GM12878 (cell line): Measurements from ENCODE around the gene COTL1. TPM values are rescaled to one million over a fixed set of nuclear protein-coding genes. Genes with fewer than 3 reads are reported as not detected.

Experiments
- ATF2 ChIP-seq: IDR thresholded peaks from 2 replicates; pipeline ENCODE4 v1.6.1; 2012; ENCODE audit warnings: low read length, inconsistent platforms
- BCL3 ChIP-seq: IDR thresholded peaks from 2 replicates; pipeline ENCODE4 v1.6.1; 2011; ENCODE audit warnings: borderline replicate concordance, low read depth, mild to moderate bottlenecking, moderate library complexity, low read length; ENCODE audit not compliant: insufficient read depth, poor library complexity, severe bottlenecking
- BHLHE40 ChIP-seq, 2 experiments: fragments of 450-650 bp in 1 of 2; IDR thresholded peaks; 2 replicates each; pipeline ENCODE4 v1.6.1; 2011 to 2017; ENCODE audit warnings: low read depth in 2 of 2, borderline replicate concordance in 1 of 2, improper control_type of control experiment in 1 of 2, low read length in 1 of 2, mild to moderate bottlenecking in 1 of 2
- E2F4 ChIP-seq: IDR thresholded peaks from 2 replicates; pipeline ENCODE4 v1.6.1; 2012; ENCODE audit warnings: low read depth, low read length, improper control_type of control experiment
- EP300 ChIP-seq, 2 experiments: fragments of 150-350 bp in 1 of 2; IDR thresholded peaks; 2 replicates each; pipeline ENCODE4 v1.6.1; 2011 to 2012; ENCODE audit warnings: low read depth in 2 of 2, low read length in 2 of 2, borderline replicate concordance in 1 of 2, improper control_type of control experiment in 1 of 2, inconsistent platforms in 1 of 2; ENCODE audit not compliant: control insufficient read depth in 1 of 2
- ETV6 ChIP-seq, 2 experiments: fragments of 450-650 bp in 1 of 2; IDR thresholded peaks in 1 of 2; conservative IDR thresholded peaks in 1 of 2; 2 replicates each; pipeline ENCODE4 v1.6.1; 2014; ENCODE audit warnings: antibody characterized with exemption in 1 of 2, borderline replicate concordance in 1 of 2, low read depth in 1 of 2, mild to moderate bottlenecking in 1 of 2, moderate library complexity in 1 of 2
- FOS ChIP-seq: IDR thresholded peaks from 3 replicates; pipeline ENCODE4 v1.6.1; 2011; ENCODE audit warnings: borderline replicate concordance; ENCODE audit not compliant: insufficient read length; ENCODE audit errors: extremely low read depth
- KLF5 ChIP-seq: fragments of 450-650 bp; IDR thresholded peaks from 2 replicates; pipeline ENCODE4 v1.6.1; 2014; ENCODE audit warnings: mild to moderate bottlenecking; ENCODE audit not compliant: partially characterized antibody
- MYC ChIP-seq: IDR thresholded peaks from 2 replicates; pipeline ENCODE4 v1.6.1; 2011; ENCODE audit warnings: mild to moderate bottlenecking, low read length, moderate library complexity, inconsistent platforms; ENCODE audit not compliant: insufficient read depth, insufficient replicate concordance, insufficient read length, severe bottlenecking
- NR2C1 ChIP-seq: fragments of 450-650 bp; IDR thresholded peaks from 2 replicates; pipeline ENCODE4 v1.6.1; 2017; ENCODE audit warnings: antibody characterized with exemption, mild to moderate bottlenecking, moderate library complexity
- POLR2AphosphoS2 ChIP-seq: IDR thresholded peaks from 2 replicates; pipeline ENCODE4 v1.6.1; 2011; ENCODE audit warnings: low read depth, mild to moderate bottlenecking, low read length, improper control_type of control experiment, moderate library complexity
- POLR2AphosphoS5 ChIP-seq: IDR thresholded peaks from 2 replicates; pipeline ENCODE4 v1.6.1; 2011; ENCODE audit warnings: mild to moderate bottlenecking, low read length, inconsistent platforms
- RELA ChIP-seq: fragments of 450-650 bp; IDR thresholded peaks from 2 replicates; pipeline ENCODE4 v1.8.0; 2014; ENCODE audit warnings: borderline replicate concordance; ENCODE audit not compliant: partially characterized antibody
- SMARCA5 ChIP-seq: fragments of 450-650 bp; IDR thresholded peaks from 2 replicates; pipeline ENCODE4 v1.6.1; 2017; ENCODE audit warnings: mild to moderate bottlenecking
- ZNF622 ChIP-seq: fragments of 450-650 bp; IDR thresholded peaks from 2 replicates; pipeline ENCODE4 v1.6.1; 2017; ENCODE audit warnings: mild to moderate bottlenecking, inconsistent platforms
- ZNF687 ChIP-seq: fragments of 450-650 bp; IDR thresholded peaks from 2 replicates; pipeline ENCODE4 v1.6.1; 2017; ENCODE audit warnings: mild to moderate bottlenecking, moderate library complexity
- polyA plus RNA-seq, 11 experiments: library from polyadenylated mRNA; depleted of rRNA in 4 of 11; unstranded in 6 of 11; stranded (reverse) in 5 of 11; fragments of >200 nt; fragmentation: Nextera tagmentation in 4 of 11; fragmentation: Illumina TruSeq in 1 of 11; extraction: Ambion mirVana in 4 of 11; extraction: Trizol in 1 of 11; gene quantifications; 1 replicate in 1 of 11; 2 replicates in 10 of 11; pipeline versions ENCODE4 v1.2.1 to v1.2.3, GENCODE V29; 2011 to 2016; ENCODE audit warnings: inconsistent platforms in 2 of 11, missing spikeins in 2 of 11, low read depth in 1 of 11
- total RNA-seq, 4 experiments: library from RNA; depleted of rRNA in 3 of 4; stranded (reverse); fragments of >200 nt in 3 of 4; fragmentation: Illumina TruSeq in 1 of 4; extraction: Trizol in 1 of 4; gene quantifications; 2 replicates each; pipeline versions ENCODE4 v1.2.1 to v1.2.3, GENCODE V29; 2013 to 2021
- TF ChIP-seq, protein P1 (sequence below): fragments of 450-650 bp; IDR thresholded peaks from 2 replicates; pipeline ENCODE4 v1.6.1; 2016; ENCODE audit warnings: mild to moderate bottlenecking

The COTL1 gene
- total and polyA plus RNA-seq, 10 of the 15 experiments (the other 5 are each of a cell fraction or from before 2014, with no cell fraction given) = 140 to 894 (median 330) TPM

DNA sequence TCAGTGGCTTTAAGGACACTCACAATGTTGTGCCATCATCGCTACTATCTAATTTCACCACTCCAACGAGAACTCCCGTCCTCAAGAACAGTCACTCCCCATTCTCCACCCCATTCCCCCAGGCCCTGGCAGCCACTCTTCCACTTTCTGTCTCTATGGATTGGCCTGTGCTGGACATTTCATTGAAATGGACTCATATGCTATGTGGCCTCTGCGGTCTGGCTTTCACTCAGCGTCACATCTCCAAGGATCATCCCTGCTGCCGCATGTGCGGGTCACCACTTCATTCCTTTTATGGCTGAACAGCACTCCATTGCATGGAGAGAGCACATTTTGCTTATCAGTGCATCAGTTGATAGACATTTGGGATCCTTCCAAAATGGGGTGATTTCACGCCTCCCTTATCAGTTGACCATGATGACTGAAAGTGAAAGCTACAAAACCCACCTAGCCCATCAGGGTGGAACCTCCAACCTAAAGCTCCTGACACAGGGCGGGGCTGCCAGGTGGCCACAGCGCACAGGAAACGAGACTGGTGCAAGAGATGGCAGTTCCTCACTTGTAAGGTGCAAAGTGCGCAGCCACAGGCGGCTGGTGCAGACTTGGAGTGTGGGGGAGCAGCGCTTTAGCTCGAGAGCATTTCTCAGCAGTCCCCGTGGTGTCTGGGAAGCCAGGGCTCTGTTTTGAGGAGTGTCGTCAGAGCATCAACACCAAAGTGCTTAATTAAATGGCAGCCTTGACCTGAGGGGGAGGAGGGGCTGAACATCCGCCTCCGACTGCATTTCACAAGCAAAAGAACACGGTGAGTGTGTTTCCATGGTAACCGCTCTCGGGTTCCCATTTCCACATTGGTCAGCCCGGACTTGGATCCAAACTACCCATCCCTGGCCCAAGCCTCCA lies 23.8 kb downstream of the COTL1 start (continued):
- TF ChIP-seq E2F4 = no peak
- TF ChIP-seq KLF5 = peak; percentile 91
- peak; percentile 30 for TF ChIP-seq MYC
- no peak for TF ChIP-seq FOS
- TF ChIP-seq BCL3 = peak; percentile 93
- TF ChIP-seq, protein P1, sequence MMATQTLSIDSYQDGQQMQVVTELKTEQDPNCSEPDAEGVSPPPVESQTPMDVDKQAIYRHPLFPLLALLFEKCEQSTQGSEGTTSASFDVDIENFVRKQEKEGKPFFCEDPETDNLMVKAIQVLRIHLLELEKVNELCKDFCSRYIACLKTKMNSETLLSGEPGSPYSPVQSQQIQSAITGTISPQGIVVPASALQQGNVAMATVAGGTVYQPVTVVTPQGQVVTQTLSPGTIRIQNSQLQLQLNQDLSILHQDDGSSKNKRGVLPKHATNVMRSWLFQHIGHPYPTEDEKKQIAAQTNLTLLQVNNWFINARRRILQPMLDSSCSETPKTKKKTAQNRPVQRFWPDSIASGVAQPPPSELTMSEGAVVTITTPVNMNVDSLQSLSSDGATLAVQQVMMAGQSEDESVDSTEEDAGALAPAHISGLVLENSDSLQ = peak; percentile 87
- peak in 1 of 2 experiments; percentile 93; a peak in 2 of 4 replicates for TF ChIP-seq ETV6 (conservative IDR thresholded peaks at IDR 0.05 in 1 of 2, IDR thresholded peaks at IDR 0.05 in 1 of 2; ENCODE audit: borderline replicate concordance in 1 of 2, low read depth in 1 of 2)
- TF ChIP-seq EP300 (IDR thresholded peaks at IDR 0.05; ENCODE audit: borderline replicate concordance in 1 of 2, control insufficient read depth in 1 of 2, low read depth in 2 of 2, low read length in 2 of 2) = peak; percentile 96 to 99
- no peak for TF ChIP-seq ATF2
- TF ChIP-seq POLR2AphosphoS2 = peak; percentile 59; the same call in 1 of the 2 replicates
- peak; percentile 94; the same call in 1 of the 2 replicates for TF ChIP-seq POLR2AphosphoS5
- TF ChIP-seq ZNF622 = no peak
- TF ChIP-seq NR2C1 = peak; percentile 24; the same call in 1 of the 2 replicates
- TF ChIP-seq RELA = peak; percentile 65
- TF ChIP-seq BHLHE40 (IDR thresholded peaks at IDR 0.05; ENCODE audit: borderline replicate concordance in 1 of 2, low read depth in 2 of 2, low read length in 1 of 2) = peak; percentile 91 to 96
- peak; percentile 63 for TF ChIP-seq SMARCA5
- peak; percentile 96 for TF ChIP-seq ZNF687
